Measurements from ENCODE around the gene TTK.

Gene TTK

DNA sequence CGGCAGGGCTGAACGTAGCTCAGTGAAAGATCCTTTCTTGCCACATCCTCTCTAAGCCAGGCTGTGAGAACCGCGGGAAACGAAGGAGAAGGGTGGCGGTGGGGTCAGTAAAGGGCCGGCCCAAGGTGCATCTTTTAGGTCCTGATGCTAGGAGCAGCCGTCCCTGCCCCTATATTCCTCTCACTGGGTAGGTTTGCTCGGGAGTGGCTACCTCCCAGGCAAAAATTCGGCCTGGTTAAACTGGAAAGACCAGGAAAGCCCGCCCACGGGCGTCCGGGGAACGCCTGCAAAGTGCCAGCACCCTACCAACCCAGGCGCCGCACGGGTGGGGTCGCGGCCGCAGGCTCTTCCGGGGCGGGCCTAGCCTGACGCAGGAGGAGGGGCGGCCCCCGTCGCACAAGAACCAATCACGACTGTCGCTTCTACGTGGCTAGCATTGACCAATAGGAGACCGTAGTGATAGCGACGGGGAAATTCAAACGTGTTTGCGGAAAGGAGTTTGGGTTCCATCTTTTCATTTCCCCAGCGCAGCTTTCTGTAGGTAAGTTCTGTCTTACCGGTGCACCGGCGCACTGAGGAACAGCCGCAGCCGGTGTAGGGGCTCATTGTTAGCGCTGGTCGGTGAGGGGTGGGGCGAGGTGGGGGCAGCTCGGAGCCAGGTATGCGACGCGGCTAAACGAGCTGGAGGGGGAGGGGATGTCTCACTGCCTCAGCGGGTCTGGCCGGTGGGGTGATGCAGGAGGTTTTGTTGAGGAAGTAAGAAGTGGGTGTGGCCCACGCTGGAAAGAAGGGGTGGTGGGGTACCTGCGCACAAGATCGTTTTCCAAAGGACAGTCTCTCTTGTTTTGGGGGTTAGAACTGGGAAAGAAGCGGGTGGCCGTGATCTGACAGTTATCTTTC is at the start of gene TTK:
Gene TTK, plus strand, starts transcription at position 477 of the 900 bp plus-strand sequence. CDS start 1,195 bp downstream, outside the sequence.
- peak; percentile 77 to 85 for DNase-seq (ENCODE audit: low read depth in 2 of 2)

GRCh38 chr6:79954849-79955248 is 49.6 kb upstream of the TTK start:
- no peak for DNase-seq (ENCODE audit: low read depth in 2 of 2)

DNA sequence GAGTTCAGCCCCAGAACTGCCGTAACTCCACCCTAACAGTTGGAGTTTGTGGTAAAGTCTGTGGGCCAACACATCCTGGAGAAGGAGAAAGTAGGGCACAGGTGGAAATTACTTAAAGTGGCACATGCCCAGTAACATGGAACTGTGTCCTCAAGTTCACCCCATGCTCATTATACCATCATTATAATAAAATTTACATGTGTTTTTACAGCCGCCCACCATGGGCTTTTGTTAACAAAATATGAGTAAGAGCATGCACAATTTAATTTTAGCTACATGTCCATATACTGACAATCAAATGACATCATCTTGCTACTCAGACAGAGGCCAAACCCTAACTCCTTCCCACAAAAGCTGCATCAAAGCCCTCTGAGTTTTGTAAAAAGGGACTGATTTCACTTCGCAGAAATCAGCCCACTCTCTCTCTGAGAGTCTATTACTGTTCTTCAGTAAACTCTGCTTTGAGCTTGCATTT is 39.8 kb upstream of the TTK start:
- no peak for DNase-seq (ENCODE audit: low read depth in 2 of 2)

- DNase-seq (ENCODE audit: low read depth in 2 of 2) = no peak
Measured at GRCh38 chr6:79967178-79967577, 37.3 kb upstream of the TTK start.

- DNase-seq (ENCODE audit: low read depth in 2 of 2) = no peak
Measured at GRCh38 chr6:79969784-79970183, 34.7 kb upstream of the TTK start.

DNA sequence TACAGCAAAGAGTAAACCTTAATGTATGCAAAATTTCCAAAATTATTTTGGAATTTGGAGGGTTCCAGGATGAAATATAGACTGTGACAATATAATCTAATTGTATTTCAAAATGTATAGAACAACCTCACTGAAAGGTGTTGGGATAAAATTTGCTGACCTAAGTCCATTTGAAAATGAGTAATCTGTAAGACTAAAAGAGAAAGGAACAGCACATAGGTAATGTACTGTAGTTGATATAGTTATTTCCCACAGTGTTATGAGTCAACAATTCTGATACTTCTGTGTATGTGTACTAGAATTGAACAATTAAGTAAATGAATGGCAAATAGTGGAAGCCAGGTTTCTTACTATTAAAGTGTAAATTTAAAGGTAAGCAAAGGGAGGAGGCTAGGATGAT is 33.3 kb upstream of the TTK start:
- DNase-seq (ENCODE audit: low read depth in 2 of 2) = no peak

DNA sequence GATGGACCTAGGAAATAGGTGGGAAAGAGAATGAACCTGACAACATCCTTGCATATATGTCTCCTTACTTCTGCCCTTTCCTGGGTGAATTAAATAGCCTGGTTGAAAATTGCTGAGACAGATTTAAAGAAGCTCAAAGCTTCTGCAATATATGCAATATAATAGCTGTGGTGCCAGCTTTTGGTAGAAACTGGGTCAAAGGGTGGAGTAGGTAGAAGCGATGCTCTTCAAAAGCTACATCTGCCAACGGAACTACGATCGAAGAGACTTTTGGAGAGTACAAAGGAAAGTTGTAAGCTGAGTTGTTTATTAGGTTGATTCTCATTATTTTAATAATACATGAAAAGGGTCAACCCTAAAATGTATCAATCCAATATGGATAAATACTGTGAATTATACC is 22.8 kb upstream of the TTK start:
- DNase-seq (ENCODE audit: low read depth in 2 of 2) = no peak

DNA sequence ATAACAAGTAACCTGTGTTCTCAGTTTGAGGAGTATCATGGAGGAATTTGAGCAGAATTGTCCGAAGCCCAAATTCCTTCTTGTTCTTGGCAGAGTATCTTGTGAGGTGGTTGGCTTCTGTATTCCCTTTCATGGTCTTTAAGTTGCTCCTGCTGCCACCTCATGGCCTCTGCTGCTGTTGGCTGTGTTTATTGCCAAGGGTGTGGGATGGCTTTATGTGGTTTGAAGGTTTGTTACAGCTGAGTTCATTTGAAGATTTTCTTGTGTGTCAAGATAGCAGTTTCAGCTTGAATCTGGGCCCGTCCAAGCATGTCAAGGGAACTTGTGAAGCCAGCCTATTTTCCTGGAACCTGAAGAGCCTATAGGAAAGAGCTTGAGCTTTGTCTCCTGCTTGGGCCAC is 20.2 kb upstream of the TTK start:
- no peak for DNase-seq (ENCODE audit: low read depth in 2 of 2)

- DNase-seq (ENCODE audit: low read depth in 2 of 2) = no peak
Measured at GRCh38 chr6:79985128-79985527, 19.3 kb upstream of the TTK start.

GRCh38 chr6:79989641-79990040 is 14.8 kb upstream of the TTK start:
- no peak for DNase-seq (ENCODE audit: low read depth in 2 of 2)

GRCh38 chr6:79993012-79993910 is 11.2 kb upstream of the TTK start:
- DNase-seq (ENCODE audit: low read depth in 2 of 2) = no peak

GRCh38 chr6:79993911-79994309 is 10.5 kb upstream of the TTK start:
- no peak for DNase-seq (ENCODE audit: low read depth in 2 of 2)

GRCh38 chr6:79997728-79998127 is 6.7 kb upstream of the TTK start:
- DNase-seq (ENCODE audit: low read depth in 2 of 2) = no peak

DNA sequence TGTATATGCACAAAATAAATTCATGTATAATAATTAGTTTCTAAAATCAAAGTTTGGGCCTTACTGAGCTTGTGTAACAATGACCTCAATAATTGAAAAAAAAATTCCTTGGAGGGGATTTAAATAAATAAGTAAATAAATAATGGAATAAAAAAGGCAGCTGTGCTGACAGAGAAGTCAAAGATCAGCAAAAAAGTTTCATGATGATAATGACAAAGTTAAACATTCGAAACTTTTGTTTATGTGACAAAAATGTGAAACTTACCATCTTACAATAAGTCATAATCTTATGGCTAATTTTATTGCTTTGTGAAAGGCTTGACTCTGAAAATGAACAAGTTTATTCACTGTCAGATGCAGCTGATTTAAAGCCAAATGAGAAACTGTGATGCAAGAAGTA is 3.1 kb upstream of the TTK start:
- DNase-seq (ENCODE audit: low read depth in 2 of 2) = no peak

DNA sequence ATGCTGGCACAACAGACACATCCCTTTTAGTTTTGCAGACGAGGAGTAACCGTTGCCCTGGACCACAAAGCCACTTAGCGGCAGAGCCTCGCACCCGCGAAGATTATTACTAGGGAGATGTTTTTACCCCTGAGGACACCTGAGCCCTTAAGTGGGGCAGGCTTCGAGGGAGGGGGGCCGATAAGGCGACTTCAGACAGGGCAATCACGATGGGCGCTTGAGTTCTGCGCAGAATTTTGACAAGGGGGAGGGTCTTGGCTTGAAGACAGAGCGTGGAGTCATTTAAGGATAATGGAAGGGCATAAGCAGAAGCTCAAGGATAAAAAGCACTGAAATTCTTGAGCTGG is 650 bp upstream of the TTK start:
- no peak for DNase-seq (ENCODE audit: low read depth in 2 of 2)

GRCh38 chr6:80005406-80005805 is 957 bp downstream of the TTK start:
- DNase-seq (ENCODE audit: low read depth in 2 of 2) = no peak

DNA sequence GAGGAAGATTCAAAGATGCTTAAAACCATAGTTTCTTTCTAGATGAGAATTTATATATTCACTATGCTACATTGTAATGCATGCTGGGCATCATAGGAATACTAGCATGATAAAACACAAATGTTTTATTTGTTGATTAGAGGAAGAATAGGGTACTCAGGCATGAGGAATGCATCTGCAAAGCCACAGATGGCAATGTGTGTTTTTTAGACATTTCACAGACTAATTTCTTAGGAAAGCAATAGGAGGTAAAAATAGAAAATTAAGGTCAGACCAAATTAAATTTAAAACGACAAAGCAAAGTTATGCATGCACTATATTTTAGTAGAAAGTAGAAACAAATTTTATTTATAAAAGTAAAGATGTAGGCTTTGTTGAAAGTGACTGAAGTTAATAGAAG is 2.1 kb downstream of the TTK start:
- DNase-seq (ENCODE audit: low read depth in 2 of 2) = no peak

- no peak for DNase-seq (ENCODE audit: low read depth in 2 of 2)
Measured at GRCh38 chr6:80009531-80009930, 5.1 kb downstream of the TTK start.

DNA sequence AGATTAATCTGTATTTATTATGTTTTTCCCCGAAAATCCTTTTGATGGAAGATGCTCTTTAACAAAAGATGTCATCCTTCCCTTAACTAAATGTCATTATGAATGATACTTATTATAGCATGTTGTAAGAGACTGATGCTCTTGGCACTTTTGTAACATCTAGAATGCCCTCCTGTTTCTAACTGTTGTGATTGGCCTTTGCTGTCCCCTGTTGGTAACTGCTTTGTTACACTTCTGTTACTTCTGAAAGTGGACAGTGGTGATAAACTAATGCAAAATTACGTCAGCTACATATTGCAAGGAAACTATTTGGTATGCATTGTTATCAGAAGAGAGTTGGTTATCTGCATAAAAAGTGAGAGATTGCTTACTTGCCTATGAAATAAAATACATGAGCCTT is 5.8 kb downstream of the TTK start:
- DNase-seq (ENCODE audit: low read depth in 2 of 2) = no peak

- DNase-seq (ENCODE audit: low read depth in 2 of 2) = no peak
Measured at GRCh38 chr6:80015839-80016435, 11.5 kb downstream of the TTK start.

GRCh38 chr6:80020381-80021120 is 16.1 kb downstream of the TTK start:
- no peak for DNase-seq (ENCODE audit: low read depth in 2 of 2)

DNA sequence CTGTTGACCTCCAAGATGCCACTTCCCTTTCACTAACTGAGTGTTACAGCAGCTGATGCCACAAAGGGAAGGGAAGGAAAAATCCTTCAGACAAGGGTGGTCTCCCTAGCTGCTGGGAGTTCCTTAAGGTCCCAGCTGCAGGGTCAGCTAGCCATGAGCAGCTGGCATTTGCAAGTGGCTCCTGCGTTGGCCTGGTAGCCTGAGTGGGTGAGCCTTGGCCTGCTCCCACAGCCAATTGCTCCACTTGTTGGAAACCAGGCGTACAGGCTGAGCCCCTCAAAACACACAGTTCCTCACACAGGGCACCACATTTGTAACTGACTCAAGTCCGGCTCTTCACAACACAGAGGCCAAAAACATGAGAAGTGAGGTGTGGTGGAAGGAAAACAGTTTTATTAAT is 16.7 kb downstream of the TTK start:
- no peak for DNase-seq (ENCODE audit: low read depth in 2 of 2)

Data from stimulated activated CD4-positive, alpha-beta T cell treated with anti-CD3 and anti-CD28 coated beads, Interleukin-1b, Interleukin-23, amount 100 ng/mL, for 4 hours (primary cell).